OCI-LY3 (cell line): ENCODE data around the gene ZBTB44.

ENCODE experiments used
- CTCF ChIP-seq: fragments of 200-600, 300-600 bp; sonication (generic); IDR thresholded peaks from 2 replicates; pipeline ENCODE4 v1.5.1; 2014; ENCODE audit warnings: antibody characterized with exemption, low read length, low read depth
- EZH2phosphoT487 ChIP-seq: fragments of 200-600 bp; shearing (Covaris generic); IDR thresholded peaks from 2 replicates; pipeline ENCODE4 v1.6.1; 2018; ENCODE audit warnings: antibody characterized with exemption, mixed run types, low read depth

- TF ChIP-seq CTCF (no peak), EZH2phosphoT487 (no peak)
Measured at GRCh38 chr11:130204703-130205095, 110.0 kb downstream of the ZBTB44 start.
